NCI-H524 (cell line): ENCODE results near the gene PLCD3.

Source experiments
- DNase-seq, 2 experiments: peaks; one replicate each; lab custom pipeline; 2025; lab: John Stamatoyannopoulos, UW

Gene PLCD3

GRCh38 chr17:45117848-45118646 lies 14.3 kb downstream of the PLCD3 start:
- no peak for DNase-seq

DNA sequence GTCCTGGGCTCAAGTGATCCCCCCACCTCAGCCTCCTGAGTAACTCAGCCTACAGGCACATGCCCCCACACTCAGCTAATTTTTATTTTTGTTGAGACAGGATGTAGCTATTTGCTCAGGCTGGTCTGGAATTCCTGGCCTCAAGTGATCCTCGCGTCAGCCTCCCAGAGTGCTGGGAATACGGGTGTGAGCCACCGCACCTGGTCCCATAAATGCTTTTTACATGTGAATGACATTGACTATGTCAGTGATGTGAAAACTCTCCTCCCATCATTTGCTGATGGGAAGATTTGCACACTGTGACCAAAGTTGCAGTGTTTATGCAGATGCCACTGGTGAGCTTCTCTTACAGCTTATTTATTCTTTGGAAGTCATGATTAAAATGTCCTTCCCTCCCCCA lies 15.0 kb downstream of the PLCD3 start:
- no peak for DNase-seq

DNA sequence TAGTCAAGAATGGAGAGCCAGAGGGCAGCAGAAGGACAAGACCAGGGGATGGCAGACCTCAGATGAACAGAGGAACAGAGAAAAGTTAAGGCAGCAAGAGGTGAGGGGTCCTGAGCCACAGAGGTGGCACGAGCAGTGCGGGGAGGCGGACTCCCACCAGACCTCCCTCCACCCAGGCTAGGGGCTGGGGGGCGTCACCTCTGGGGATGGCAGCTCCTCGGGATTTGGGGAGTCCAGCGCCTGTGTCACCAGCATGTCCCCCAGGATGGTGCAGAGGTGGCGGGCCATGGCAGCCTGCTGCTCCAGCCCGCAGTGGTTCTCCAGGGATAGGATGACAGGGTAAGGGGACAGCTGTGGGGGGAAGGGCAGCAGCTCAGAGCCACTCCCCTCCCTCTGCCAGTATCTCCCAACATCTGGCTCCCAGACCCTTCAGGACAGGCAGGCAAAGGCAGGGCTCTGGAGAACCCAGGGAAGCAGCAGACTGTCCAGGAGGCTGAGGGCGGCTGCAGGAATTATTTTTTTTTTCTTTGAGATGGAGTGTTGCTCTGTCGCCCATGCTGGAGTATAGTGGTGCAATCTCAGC lies 15.8 kb downstream of the PLCD3 start:
- DNase-seq = peak; percentile 70 to 92

GRCh38 chr17:45115871-45116270 lies 16.4 kb downstream of the PLCD3 start:
- no peak for DNase-seq

- DNase-seq = no peak
Observed at GRCh38 chr17:45115015-45115625, 17.2 kb downstream of the PLCD3 start.

GRCh38 chr17:45114117-45114932 lies 18.0 kb downstream of the PLCD3 start:
- no peak for DNase-seq

DNA sequence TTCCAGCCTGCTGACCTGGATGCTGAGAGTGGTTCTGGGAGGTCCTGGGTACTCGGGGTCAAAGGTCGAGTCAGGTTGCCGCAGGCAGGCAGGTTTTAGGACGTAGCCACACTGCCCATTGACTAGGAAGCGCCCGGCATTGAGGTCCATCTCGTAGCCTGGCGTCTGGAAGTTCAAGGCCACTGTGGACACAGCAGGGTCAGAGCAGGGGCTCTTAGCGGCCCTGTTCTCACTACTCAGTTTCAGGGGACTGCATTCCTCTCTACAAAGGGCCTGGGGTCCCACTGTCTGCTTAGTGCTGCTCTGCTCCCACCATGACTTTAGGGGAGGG lies 18.9 kb downstream of the PLCD3 start:
- no peak for DNase-seq

DNA sequence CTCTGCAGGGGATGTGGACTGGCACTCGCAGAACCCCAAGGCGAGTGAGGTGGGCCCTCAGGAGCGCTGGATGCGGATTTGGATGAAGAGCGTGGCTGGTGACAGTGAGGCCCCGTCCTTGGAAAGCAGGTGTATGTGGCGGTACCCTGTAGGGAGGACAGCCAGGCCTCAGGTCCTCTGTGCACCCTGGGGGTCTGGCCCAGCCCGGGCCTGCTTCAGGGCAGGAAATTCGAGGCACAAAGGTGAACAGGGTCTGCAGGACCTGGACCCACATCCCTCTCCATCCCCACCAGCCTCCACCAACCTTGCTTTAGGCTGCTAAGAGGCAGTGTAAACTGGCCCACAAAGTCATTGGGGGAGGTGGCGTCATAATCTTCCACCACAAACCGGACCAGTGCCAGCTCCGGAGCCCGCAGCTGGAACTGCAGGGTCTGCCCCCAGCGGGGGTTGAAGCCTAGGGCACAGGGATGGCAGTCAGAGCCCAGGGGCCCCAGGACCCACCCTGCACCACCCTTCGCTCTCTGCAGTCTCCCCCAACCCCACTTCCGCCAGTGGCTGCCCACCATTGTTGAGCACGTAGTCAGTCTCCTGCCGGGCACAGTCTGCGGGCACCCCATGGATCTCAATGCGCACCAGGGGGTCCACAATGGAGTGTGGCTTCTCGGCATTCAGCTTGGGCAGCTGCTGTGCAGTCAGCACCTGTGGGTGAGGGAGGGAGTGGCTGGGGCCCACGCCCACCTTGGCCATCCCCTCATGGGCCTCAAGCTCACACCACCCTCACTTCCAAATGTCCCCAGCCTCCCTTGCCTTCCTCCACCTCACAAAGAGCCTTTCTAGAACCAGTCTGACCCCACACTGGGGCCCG lies 19.5 kb downstream of the PLCD3 start:
- no peak for DNase-seq

DNA sequence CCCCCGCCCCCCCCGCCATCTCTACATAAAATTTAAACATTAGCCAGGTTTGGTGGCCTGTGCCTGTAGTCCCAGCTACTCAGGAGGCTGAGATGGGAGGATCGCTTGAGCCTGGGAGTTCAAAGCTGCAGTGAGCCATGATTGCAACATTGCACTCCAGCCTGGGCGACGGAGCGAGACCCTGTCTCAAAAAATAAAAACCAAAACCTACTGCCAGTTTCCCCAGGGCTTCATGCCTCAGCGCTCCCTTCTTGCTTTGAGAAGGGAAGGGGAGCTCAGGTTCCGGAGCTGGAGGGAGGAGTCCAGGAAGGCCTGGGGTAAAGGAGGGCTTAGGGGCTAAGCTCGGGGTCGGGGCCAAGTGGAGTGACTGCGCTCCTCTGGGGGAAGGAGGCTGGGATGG lies 20.5 kb downstream of the PLCD3 start:
- DNase-seq = no peak

- DNase-seq = no peak
Observed at GRCh38 chr17:45110676-45111611, 21.4 kb downstream of the PLCD3 start.

DNA sequence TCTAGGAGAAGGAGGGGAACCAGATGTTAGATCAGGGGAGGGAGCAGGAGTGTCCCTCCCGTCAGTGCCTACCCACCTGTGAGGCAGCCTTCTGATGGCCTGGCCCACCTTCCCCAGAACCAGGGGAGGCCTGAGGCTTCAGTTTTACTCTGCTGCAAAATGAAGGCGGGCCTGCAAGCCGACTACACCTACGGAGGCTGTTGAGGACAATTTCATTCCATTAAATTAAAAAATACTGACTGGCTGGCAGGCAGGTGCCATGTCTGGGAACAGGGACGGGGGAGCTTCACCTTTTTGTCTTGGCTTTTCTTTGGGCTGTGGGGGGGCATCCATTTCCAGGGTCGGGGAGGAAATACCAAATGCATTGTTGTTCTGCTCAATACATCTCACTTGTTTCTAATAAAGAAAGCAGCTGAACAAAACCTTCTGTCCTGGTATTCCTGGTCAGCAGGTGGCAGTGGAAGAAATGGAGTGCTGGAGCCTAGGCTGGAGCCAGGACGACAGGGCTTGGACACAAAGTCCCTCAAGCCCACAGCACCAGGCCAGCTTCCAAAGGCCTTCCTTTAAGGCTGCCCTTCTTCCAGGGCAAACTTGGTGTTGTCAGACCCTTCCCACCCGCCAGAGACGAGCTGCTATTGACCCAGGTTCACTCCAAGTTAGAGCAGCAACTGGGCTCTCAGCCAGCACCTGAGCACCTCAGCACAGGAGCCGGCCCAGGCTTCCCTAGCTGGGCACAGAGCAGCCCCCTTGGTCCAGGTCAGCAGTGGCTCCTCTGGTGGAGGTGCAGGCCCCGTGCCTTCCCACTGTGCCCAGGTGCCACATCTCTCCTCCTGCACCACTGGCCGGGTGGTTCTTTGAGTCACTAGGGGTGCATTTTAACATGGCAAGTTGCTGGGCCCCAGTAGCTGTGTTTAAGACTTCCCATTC lies 23.5 kb downstream of the PLCD3 start:
- no peak for DNase-seq

DNA sequence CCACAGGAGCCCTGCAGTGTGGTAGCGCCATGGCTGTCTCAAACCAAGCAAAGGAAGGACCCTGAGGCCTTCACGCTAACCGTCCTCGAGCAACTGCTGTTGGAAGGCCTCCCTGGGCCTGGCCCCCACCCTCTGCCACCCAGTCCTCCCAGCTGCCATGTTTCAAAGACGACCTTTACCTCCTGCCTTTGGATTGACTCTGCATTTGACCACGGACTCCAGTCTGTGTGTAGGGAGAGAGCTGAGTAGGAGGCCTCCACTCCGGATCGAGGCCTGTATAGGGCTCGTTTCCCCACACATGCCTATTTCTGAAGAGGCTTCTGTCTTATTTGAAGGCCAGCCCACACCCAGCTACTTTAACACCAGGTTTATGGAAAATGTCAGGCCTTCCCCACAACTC lies 24.3 kb downstream of the PLCD3 start:
- DNase-seq = no peak

DNA sequence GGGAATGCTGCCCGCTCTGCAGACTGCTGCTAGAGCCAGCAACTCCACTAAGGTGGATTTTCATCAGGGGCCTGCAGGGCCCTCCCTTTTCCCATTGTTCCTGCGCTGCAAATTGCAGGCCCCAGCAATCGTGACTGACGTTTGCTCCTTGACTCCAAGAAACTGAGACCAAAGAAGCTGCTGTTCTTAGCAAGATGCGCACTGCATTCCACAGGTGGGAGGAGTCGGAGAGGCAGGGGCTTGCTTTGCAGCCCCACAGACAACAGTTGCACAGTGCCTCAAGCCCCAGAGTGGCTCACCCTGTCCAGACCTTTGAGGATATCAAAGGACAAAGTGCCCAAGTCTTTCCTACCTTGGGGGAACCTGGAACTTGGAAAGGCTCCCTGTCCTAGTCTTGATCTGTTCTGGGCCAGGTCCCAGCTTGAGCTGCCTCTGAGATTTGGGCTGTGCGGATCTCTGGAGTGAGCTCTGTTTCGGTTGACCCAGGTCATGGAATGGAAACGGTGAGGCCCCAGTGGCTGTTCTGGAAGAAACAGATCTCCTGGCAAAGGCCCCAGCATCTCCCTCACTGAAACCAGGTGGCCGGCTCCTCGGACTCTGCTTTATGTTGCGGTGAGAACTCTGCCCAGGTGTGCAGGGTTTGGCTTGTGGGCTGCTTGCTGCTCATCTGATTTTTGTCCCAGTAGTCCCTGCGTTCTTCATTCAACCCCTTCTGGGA lies 24.9 kb downstream of the PLCD3 start:
- no peak for DNase-seq

- no peak for DNase-seq
Observed at GRCh38 chr17:45106582-45106981, 25.7 kb downstream of the PLCD3 start.

DNA sequence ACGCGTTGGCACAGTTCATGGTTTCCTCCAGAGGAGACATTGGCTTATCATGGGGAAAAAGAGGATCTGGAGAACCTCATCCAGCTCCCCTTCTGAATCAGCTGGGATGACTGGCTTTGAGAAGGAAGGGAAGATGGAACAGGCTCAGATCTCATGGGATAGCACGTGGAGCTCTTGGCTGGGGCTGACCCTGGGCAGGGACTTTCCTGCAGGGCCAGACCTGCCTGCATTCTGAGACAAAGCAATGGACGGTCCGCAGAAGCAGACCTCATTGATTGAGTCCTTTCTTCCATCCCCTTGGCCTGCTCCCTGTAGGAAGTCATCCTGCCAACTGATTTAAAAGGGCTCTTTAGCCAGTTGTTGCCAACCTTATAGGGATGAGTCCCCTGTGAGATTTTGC lies 26.2 kb downstream of the PLCD3 start:
- DNase-seq = no peak

DNA sequence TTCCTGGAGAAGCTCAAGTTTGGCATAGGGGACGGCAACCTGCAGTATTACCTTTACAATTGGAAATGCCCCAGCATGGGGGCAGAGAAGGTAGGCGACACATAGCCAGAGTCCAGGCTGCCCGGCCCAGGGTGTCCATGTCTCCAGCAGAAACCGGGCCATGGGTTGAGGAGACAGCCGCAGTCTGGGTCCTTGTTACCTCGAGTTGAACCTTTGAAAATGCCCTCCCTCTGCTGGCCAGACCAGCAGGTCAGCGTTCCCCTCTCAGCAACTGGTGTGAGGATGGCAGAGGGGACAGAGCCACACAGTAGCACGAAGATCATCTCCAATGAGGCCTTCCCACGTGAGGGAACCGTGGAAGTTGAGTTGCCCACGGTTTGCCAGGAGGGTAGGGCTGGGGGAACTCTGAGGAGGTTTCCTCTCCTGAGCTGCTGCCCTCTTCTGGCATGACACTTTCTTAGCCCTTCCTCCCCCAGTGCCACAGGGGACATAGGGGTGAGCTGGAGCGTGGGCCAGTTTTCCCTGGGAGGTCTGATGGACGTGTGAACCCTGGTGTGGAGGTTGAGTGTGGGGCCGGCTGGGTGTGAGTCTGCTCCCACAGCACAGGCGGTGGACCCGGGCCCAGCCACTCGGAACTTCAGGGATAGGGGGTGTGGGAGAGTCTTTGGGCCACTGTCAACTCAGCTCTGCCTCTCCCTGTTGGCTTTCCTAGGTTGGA lies 27.2 kb downstream of the PLCD3 start:
- no peak for DNase-seq

- DNase-seq = no peak
Observed at GRCh38 chr17:45104497-45104896, 27.8 kb downstream of the PLCD3 start.

- DNase-seq = no peak
Observed at GRCh38 chr17:45104029-45104428, 28.3 kb downstream of the PLCD3 start.
